Activated CD4-positive, alpha-beta T cell treated with anti-CD3 and anti-CD28 coated beads, Interleukin-2, amount 50 U/mL, for 48 hours (primary cell): ENCODE results near the gene PAK6.

Experiments used
- DNase-seq, 2 experiments: peaks; one replicate each; pipeline ENCODE4 v3.0.0-alpha.2; 2020

Gene PAK6

DNA sequence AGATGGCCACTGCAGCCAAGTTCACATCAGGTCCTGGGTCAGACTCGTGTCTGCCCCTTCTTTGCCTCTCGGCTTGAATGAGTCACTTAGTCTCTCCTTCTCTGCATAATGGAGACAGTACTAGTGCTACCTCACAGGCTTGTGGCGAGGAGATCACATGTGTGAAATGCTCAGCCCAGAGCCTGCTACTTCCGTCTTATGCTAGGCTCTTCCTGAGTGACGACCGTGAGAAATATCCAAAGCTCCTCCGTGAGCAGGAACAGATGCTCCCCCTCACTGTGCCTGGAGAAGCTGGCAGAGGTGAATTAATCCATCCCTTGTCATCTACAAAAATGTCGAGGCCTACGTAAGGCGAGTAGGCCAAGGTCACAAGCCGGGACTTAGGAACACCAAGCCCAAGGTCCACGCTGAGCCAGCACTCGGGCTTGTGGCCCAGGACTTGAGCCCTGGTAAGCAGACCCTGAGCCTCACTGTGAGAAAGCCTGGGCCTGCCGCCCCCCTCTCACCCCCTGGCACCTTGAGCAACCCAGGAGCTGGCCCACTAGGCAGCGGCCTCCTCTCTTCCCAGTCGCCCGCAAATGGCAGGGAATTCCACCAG is 17.9 kb downstream of the PAK6 start:
- no peak for DNase-seq

DNA sequence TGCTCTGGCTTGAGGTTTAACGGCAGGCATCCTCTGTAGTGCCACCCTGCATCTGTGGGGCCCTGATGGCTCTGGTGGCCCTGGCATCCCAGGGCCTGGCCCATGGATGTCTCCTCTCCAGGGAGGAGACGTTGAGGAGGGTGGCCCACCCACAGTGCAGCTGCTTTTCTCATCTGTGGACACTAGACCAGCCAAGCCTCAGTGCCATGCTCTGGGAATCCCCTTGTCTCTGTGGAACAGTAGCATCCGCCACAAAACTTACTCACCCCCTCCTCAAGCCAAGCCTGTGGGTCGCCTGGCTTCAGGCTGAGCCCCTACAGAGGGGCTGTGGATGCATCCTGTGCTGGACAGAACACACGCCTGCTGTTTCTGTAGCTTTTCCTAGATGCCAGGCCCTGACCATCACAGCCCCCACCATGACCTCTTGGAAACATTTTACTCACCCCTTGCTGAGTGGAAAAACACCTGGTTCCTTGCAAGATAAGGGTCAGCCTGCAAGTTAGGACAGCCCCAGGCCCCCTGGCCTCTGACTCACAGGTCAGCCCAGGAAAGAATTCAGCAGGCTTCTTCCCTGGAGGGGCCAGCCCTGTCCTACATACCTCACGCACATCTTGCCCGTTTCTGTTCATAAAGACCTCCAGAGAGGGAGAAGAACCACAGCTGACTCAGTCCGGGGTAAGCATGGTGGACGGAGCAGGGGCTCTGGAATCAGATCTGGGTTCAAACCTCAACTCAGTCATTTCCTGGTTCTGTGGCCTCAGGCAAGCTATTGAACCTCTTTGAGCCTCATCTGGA is 19.0 kb downstream of the PAK6 start:
- DNase-seq = no peak

DNA sequence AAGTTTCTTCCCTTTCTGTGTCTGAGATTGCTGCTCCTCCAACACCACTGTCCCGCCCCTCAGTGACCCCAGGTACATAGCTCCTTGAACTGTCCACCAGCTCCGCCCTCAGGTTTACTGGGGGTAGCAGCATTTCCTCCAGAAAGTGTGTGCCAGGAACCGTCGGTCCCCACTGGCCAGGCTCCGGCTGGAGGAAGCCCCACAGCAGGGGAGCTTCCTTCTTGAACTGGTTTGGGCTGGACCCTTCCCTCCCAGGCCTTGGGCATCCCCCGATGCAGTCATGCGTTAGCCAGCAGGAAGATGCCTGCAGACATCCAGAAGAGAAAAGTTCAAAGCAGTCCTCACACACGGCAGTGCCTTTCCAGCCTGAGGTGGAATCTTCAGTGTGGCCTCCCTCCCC is 19.7 kb downstream of the PAK6 start:
- DNase-seq = no peak

DNA sequence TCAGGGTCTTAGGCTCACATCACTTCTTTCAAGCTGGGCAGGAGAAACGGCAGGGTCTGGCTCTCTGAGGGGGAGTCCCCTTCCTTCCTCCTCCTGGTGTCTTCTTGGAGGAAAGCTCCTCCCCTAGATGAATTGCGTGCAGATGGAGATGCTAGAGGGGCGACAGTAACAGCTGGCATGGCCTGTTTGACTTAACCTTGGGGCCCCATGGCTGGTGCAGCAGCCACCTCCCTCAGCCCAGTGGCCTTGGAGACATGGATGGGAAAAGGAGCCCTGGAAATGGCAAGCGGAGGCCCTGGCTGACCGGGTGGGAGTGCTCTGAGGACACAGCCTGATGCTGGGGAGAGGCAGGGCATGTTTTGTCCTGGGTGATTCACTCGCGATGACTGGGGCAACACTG is 20.2 kb downstream of the PAK6 start:
- DNase-seq = no peak

DNA sequence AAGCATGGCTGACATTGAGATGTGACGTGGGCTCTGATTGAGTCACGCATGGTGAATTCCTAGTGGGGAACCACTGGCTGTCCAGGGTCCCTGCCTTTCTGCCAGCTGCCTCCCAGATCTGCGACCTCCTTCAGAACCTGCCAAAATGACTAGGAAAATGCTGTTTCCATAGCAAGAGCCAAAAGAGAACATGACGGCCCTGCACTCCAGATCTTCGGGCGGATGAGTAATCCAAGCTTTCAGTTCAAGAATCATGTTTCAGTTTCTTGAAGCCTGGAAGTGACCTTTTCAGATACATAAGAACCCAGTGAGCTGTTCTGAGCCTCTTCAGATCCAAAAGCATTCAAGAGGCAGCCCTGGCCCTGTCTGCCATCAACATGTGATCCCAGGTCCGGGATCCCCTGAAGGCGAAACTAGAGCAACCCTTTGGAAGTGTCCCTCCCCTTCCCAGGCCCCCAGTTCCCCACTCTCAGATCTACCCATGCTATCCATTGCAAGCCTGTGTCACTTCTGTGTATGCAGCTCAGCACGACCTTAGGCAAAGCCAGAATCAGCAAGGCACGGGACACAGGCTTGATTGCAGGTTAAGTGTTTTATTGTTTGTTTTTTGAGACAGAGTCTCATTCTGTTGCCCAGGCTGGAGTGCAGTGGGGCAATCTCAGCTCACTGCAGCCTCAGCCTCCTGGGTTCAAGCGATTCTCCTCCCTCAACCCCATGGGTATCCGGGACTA is 24.3 kb downstream of the PAK6 start:
- no peak for DNase-seq

DNA sequence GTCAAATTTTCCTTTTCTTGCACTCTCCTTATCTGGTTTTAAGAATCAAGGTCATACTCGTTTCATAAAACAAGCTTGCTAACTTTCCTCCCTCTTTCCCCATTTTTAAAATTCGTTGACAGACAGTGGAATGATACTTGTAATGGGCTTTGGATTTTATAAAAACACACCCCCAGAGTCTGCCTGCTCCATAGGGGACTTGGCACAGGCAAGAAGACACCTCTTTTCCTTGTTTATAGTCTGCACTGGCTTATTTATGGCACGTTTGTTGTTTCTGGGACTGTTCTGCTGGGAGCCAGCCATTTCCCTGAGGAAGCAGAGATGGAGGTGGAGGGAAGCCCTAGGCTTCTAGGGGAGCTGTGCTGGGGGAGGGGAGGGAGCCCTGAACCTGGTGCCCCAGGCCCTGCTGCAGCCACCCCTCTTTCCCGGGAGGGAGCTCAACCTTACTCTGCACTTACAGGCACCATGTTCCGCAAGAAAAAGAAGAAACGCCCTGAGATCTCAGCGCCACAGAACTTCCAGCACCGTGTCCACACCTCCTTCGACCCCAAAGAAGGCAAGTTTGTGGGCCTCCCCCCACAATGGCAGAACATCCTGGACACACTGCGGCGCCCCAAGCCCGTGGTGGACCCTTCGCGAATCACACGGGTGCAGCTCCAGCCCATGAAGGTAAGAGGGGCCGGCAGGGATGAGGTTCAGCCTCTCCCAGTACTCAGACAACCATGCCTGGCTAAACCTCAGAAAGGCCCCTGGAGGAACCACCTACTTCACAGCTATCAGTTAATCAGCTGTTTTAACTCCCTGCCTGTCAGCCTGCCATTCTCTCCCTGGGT is 25.7 kb downstream of the PAK6 start:
- DNase-seq = no peak

DNA sequence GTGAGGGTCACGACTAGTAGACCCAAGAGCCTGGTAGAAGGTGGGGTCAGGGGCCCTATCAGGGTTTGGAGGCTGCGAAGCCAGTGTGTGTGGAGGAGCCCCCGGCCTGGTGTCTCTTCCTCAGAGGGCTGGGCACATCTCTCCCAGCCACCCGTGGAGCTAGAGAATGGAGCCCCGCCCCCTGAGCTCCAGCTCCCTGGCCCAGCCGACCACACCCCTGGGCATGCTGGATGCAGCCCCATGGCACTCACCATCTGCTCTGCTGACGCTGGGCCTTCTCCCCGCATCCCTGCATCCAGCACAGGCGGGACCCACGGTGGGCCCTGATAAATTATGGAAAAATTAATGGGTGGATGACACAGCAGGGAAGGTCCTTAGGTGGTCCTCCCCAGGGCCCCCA is 26.5 kb downstream of the PAK6 start:
- no peak for DNase-seq

DNA sequence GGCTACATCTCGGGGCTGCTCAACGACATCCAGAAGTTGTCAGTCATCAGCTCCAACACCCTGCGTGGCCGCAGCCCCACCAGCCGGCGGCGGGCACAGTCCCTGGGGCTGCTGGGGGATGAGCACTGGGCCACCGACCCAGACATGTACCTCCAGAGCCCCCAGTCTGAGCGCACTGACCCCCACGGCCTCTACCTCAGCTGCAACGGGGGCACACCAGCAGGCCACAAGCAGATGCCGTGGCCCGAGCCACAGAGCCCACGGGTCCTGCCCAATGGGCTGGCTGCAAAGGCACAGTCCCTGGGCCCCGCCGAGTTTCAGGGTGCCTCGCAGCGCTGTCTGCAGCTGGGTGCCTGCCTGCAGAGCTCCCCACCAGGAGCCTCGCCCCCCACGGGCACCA is 27.0 kb downstream of the PAK6 start:
- DNase-seq = no peak

DNA sequence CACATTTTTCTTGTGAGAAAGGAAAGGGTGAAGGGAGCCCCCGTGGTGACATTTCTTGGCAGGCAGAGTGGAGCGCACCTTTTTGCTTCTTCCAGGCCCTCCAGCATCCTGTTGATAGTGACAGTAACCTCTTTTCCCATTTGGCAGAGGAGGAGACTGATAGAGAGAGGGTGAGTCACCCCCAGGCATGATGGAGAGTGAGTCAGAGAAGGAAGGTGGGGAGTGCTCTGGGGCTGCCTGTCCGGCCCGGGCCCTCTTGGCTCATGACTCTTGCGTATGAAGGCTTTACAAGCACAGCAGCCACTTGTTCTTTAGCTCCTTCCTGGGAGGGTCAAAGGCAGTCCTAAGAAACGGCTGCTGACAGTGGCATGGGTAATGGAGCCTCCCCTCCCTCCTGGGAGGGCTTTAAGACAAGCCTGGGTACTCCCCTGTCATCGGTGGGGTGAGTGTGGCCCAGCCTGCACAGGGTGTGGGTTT is 28.0 kb downstream of the PAK6 start:
- no peak for DNase-seq

DNA sequence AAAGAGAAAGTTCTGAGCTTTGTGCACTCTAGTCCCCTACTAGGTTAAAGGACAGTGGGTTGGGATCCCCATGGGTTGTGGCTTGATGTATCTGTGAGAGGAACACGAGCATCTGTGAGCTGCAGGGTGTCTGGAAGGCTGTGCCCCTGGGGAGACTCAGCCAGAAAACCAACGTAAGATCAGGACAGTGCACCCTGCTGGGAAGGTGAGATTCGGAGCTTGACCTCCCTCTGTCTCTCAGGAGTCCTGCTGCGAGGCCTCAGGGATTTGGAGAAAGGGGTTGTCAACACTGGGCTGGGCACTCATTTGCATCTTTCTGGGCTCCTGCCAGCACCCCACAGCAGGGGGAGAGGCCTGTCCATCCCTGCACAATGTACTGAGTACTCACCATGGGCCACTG is 28.8 kb downstream of the PAK6 start:
- no peak for DNase-seq

DNA sequence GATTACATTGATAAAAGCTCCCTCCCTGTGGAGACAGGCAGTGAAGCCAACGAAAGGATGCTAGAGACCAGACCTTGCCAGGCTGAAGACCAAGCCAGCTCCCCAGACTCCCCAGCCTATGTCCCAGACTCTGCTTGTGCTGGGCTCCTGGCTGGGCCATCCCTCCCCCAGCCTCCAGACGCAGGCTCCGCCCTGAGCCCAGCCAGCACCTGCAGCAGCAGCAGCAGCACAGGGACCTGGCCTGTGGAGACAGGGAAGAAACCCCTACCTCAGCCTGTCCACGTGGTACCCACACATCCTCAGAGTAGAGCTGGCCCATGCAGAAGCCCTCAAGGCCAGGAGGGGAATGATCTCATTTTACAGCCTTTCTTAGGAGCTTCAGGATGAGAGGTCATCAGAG is 30.7 kb downstream of the PAK6 start:
- no peak for DNase-seq

DNA sequence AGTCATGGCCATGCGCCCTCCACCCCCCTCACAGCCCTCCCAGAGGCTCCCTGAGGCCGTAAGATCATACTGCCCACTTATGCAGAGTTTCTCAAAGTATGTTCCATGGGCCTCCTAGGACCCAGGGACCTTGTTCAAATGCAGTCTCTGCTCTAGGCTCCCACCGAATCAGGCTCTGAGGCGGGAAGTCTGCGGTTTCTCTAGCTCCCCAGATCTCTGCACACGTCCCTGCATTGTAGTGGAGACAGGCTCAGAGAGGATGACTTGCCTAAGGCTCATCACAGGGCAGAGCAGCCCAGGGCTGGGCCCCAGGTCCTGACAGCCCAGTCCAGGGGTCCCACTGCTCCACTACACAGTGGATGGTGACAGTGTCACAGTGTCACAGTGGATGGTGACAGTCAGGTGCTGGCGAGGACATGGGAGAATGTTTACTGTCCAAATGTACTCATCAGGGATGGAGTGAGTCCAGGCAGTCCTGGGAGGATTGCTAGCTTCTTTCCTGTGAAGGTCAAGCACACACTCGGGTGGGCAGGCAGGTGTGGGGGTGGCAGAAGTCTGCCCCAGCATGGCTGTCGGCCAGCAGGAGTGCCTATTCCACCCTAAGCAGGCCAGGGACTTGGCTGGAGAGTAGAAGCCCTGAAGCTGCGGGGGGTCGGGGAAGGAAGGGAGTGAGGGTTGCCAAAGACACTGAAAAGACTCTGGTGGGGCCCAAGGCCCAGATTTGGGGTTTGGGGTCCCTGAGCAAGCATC is 31.6 kb downstream of the PAK6 start:
- DNase-seq = no peak

DNA sequence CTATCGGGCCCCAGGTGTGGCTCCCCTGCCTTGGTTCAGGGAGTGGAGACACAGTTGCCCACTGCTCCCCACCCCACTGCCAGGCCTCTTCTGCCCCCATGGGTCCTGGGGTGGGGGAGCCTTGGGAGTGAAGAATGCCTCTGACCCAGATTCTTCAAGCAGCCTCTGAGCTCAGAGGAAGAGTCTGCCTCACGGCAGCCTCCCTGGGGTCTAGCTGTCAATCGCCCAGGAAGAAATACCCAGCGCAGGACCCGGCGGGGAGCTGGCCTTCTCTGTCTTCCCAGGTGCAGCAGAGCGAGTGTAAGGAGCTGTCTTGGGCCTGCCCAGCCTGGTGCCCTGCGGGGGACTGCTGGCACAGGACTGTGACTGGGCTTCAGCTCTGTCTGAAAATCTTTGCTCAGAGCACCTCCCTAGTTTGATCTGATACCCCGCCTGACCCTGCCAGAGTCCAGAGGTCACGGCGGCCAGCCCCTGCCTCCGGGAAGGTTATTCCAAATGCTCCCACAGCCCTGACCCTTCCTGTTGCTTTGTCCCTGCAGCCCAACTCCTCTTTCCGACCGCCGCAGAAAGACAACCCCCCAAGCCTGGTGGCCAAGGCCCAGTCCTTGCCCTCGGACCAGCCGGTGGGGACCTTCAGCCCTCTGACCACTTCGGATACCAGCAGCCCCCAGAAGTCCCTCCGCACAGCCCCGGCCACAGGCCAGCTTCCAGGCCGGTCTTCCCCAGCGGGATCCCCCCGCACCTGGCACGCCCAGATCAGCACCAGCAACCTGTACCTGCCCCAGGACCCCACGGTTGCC is 33.0 kb downstream of the PAK6 start:
- DNase-seq = no peak

DNA sequence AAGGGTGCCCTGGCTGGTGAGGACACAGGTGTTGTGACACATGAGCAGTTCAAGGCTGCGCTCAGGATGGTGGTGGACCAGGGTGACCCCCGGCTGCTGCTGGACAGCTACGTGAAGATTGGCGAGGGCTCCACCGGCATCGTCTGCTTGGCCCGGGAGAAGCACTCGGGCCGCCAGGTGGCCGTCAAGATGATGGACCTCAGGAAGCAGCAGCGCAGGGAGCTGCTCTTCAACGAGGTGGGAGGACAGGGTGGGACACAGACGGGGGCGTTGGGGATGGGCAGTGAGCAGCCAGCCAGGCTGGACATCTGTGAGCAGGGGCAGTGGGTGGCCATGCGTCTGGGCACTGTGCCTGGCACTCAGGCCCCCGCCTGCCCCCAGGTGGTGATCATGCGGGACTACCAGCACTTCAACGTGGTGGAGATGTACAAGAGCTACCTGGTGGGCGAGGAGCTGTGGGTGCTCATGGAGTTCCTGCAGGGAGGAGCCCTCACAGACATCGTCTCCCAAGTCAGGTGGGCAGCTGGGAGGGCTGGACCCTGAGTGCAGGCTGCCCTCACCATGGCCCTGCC is 33.7 kb downstream of the PAK6 start:
- DNase-seq = no peak

DNA sequence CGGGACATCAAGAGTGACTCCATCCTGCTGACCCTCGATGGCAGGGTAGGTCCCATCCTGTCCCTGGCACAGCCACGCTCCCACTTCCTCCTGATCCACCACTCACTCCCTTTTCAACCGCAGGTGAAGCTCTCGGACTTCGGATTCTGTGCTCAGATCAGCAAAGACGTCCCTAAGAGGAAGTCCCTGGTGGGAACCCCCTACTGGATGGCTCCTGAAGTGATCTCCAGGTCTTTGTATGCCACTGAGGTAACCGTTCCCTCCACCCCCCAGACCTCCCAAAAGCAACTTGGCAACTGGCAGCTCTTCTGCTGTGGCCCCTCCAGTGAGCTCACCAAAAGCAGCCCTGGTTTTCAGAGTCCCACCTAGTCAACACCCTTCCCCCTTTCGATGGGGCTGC is 34.6 kb downstream of the PAK6 start:
- DNase-seq = no peak

DNA sequence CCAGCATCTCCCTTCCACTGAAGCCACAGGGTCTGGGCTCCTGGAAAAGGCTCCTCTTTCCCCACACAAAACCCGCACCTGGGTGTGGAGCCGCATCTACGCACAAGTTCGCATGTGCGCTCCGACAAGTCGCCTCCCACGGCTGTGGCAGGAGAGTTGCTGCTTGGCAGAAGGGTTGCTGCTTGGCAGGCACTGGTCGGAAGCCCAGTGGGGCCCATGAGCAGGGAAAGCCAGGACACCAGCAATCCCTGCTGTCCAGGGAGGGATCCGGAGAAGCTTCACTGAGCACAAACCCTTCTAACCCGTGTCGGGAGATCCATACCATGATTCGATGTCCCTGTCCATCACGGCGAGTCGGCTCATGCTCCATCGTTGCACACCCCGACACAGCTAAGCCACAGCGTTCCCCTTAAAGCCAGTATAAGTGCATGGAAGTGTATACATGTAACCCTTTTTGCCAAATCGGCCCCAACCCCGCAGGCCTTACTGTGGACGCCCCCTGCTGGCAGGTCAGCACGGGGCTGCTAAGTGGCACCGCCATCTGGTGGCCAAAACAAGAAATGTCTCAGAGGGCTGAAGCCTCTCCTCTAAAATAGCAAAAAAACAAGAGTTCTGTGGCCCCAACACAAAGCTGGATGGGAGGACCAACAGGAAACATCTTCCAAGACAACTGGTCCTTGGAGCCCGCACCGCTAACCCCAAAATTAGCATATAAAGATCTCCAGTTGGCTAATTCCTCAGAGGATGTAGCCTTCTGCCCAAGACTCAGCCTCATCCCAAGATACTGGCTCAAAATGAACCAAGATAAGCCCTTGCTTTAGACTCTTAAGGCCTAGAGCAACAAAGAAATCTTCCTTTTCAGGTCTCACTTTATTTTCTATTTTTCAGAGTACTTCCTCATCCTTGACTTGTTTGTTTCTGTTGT is 35.7 kb downstream of the PAK6 start:
- DNase-seq = peak; percentile 89 to 92

DNA sequence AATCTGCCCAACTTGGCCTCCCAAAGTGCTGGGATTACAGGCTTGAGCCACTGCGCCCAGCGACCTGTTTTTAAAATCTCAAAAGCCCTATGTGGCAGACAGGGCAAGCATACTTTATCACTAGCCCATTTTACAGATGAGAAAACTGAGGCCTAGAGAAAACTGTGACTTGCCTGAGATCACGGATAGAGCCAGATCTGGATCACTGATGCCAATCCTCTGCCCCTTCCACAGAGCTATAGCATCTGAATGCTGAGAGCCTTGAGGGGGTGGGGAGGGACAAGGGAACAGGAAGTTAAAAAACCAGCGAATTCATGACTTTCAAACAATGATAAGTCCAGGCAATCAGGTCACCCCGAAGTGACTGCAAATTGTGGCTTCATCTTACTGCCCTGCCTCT is 36.7 kb downstream of the PAK6 start:
- DNase-seq = no peak

DNA sequence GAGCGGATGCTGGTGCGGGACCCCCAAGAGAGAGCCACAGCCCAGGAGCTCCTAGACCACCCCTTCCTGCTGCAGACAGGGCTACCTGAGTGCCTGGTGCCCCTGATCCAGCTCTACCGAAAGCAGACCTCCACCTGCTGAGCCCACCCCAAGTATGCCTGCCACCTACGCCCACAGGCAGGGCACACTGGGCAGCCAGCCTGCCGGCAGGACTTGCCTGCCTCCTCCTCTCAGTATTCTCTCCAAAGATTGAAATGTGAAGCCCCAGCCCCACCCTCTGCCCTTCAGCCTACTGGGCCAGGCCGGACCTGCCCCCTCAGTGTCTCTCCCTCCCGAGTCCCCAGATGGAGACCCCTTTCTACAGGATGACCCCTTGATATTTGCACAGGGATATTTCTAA is 37.1 kb downstream of the PAK6 start:
- no peak for DNase-seq

DNA sequence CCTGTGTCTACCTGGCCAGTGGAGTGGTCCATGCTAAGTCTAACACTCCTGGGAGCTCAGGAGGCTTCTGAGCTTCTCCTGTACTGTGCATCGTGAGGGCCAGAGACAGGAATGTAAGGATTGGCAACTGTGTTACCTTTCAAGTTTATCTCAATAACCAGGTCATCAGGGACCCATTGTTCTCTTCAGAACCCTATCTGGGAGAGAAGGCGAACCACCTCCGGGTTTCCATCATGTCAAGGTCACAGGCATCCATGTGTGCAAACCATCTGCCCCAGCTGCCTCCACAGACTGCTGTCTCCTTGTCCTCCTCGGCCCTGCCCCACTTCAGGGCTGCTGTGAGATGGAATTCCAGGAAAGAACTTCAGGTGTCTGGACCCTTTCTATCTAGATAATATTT is 38.1 kb downstream of the PAK6 start:
- DNase-seq = no peak

DNA sequence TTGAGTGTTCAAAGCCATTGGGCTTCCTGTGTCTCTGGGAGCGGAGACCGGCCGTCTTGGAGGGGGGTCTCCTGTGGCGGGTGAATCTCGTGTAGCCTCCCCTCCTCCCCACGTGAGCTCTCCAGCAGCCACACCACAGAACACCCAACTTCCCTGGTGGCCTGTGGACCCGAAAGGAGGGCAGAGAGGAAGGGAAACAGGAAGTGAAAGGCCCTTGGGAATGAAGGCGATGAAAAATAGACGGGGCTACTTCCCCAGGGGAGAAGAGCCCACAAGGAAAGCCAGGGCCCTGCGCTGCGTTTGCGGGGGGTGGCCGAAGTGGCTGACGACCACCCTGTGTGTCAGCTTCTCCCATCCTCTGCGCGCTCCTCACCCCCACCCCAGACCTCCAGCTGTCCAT is 38.6 kb downstream of the PAK6 start:
- no peak for DNase-seq
